ENCODE measurements around the gene SYVN1. TPM values are rescaled to one million over a fixed set of nuclear protein-coding genes. Genes with fewer than 3 reads are reported as not detected.

Gene SYVN1
- total and polyA plus RNA-seq, 2 donors (not counting 3 experiments of a cell fraction or from before 2014, with no cell fraction given), result 34.5 to 45.1 TPM

DNA sequence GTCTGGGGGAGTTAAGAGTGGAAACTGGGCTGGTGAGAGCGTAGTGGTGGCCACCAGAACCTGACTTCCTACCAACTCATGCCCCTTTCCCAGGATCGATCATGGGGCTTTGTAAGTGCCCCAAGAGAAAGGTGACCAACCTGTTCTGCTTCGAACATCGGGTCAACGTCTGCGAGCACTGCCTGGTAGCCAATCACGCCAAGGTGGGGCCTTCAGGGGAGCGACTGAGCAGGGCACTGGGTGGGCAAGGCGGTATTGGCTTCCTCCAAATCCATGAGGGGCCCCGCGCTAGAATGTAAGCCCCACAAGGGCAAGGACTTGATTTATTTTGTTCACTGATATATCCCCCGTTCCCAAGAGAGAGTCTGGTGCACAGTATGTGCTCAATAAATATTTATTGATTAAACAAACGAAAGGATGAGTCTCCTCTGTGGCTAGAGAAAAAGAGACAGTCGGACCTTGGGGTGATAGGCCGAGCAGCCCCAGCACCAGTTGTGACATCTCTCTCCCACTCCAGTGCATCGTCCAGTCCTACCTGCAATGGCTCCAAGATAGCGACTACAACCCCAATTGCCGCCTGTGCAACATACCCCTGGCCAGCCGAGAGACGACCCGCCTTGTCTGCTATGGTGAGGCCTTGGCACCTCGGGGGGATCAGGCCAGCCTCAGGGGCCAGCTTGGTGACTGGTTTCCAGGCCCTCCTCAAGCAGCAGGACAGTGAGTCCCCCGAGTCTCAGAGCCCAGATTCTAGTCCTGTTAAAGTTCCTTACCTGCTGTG lies 49.5 kb downstream of the SYVN1 start:
- H4K20me1 ChIP-seq (replicated peaks; ENCODE audit: control insufficient read depth, extremely low read depth, insufficient read depth, low read length), result no peaks in the 10 kb centered on the region
- peak overlapping the region; percentile 61 for H3K27ac ChIP-seq (ENCODE audit: insufficient read depth, low read depth, low read length)
- no peaks in the 10 kb centered on the region for H3K27me3 ChIP-seq (ENCODE audit: control insufficient read depth in 2 of 2, insufficient read depth in 2 of 2, low read length in 2 of 2)
- ChIA-PET CTCF (no interaction called here), POLR2A (interaction anchor here (0.6 to 2.0 kb wide), 2 partner anchors 17 to 38 kb away, joined by 4 to 6 read pairs; partner anchors contain the start of genes FAU and MRPL49)
- H2AFZ ChIP-seq (ENCODE audit: low read depth, low read length), result peak overlapping the region; percentile 25
- H3K4me3 ChIP-seq (replicated peaks in 1 of 3; ENCODE audit: insufficient read depth in 1 of 3, low read depth in 1 of 3, low read length in 3 of 3), result peak overlapping the region; percentile 56 to 92 (median 83)
- H3K79me2 ChIP-seq (ENCODE audit: control insufficient read depth, insufficient read depth, low read length), result peaks cover 34% of the 10 kb centered on the region
- H3K9me1 ChIP-seq (replicated peaks; ENCODE audit: control insufficient read depth, extremely low read depth, insufficient read depth, low read length), result no peaks in the 10 kb centered on the region
- dilution Hi-C loops (cut with MboI; ENCODE audit: extremely low pct_ligation_motif_present, low sequenced_read_pairs), result no loop called here
- DNase-seq (ENCODE audit: low read depth, low spot score) (no peak), FAIRE-seq (no peak)
- peak overlapping the region; percentile 96 for H3K9ac ChIP-seq (replicated peaks; ENCODE audit: extremely low read depth, insufficient read depth, low read length)
- TSS peak; percentile 52 for BruUV-seq (replicated peaks)
- H3K36me3 ChIP-seq (ENCODE audit: control insufficient read depth in 2 of 2, extremely low read depth in 1 of 2, insufficient read depth in 2 of 2, low read length in 2 of 2), result peaks cover 5 to 28% of the 10 kb centered on the region in 2 experiments
- H3K9me3 ChIP-seq (replicated peaks; ENCODE audit: control insufficient read depth, insufficient read depth, low read length), result no peaks in the 10 kb centered on the region
- H3K4me1 ChIP-seq (ENCODE audit: control insufficient read depth, extremely low read depth, insufficient read depth, low read length), result peaks cover 17% of the 10 kb centered on the region
- peak overlapping the region; percentile 84 for H3K4me2 ChIP-seq (ENCODE audit: insufficient read depth, low read length)
- no peak for TF ChIP-seq EZH2 (IDR thresholded peaks at IDR 0.05; ENCODE audit: borderline replicate concordance, low read depth, low read length, severe bottlenecking)
- TF ChIP-seq, protein P1, sequence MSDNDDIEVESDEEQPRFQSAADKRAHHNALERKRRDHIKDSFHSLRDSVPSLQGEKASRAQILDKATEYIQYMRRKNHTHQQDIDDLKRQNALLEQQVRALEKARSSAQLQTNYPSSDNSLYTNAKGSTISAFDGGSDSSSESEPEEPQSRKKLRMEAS (IDR thresholded peaks at IDR 0.05; ENCODE audit: insufficient read depth, insufficient read length), result no peak
- no peak for TF ChIP-seq FOS (IDR thresholded peaks at IDR 0.05; ENCODE audit: borderline replicate concordance, insufficient read depth, low read length)
- TF ChIP-seq GATA2 (IDR thresholded peaks at IDR 0.05; ENCODE audit: insufficient read depth, insufficient read length, low read depth, low read length), result no peak
- no peak for TF ChIP-seq JUN (IDR thresholded peaks at IDR 0.05; ENCODE audit: borderline replicate concordance, insufficient read depth, insufficient read length, low read depth)
- TF ChIP-seq, protein P2, sequence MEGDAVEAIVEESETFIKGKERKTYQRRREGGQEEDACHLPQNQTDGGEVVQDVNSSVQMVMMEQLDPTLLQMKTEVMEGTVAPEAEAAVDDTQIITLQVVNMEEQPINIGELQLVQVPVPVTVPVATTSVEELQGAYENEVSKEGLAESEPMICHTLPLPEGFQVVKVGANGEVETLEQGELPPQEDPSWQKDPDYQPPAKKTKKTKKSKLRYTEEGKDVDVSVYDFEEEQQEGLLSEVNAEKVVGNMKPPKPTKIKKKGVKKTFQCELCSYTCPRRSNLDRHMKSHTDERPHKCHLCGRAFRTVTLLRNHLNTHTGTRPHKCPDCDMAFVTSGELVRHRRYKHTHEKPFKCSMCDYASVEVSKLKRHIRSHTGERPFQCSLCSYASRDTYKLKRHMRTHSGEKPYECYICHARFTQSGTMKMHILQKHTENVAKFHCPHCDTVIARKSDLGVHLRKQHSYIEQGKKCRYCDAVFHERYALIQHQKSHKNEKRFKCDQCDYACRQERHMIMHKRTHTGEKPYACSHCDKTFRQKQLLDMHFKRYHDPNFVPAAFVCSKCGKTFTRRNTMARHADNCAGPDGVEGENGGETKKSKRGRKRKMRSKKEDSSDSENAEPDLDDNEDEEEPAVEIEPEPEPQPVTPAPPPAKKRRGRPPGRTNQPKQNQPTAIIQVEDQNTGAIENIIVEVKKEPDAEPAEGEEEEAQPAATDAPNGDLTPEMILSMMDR (IDR thresholded peaks at IDR 0.05; ENCODE audit: extremely low read depth in 1 of 2, insufficient read depth in 1 of 2, low read depth in 1 of 2, low read length in 2 of 2), result no peak
- no peak for TF ChIP-seq POLR2A (IDR thresholded peaks at IDR 0.05; ENCODE audit: low read depth, low read length)
- TF ChIP-seq MYC (IDR thresholded peaks at IDR 0.05; ENCODE audit: low read depth, low read length), result no peak
- no peak for TF ChIP-seq POLR2AphosphoS5 (IDR thresholded peaks at IDR 0.05; ENCODE audit: insufficient read depth, low read depth, low read length)
- intact Hi-C loops (cut with micrococcal nuclease), result loop anchor here (1.0 to 2.0 kb wide), 3 partner anchors 12 to 33 kb away; partner anchors contain the start of genes TM7SF2, VPS51 and ZNHIT2

Measured in endothelial cell of umbilical vein (primary cell).